CD4-positive, alpha-beta T cell treated with Interleukin-17A for 4 hours (primary cell): ENCODE results near the gene ZNF362.

Experiments used
- DNase-seq: peaks from one replicate; pipeline ENCODE4 v3.0.0-alpha.2; 2020; ENCODE audit warnings: mixed read lengths

ZNF362 gene

DNA sequence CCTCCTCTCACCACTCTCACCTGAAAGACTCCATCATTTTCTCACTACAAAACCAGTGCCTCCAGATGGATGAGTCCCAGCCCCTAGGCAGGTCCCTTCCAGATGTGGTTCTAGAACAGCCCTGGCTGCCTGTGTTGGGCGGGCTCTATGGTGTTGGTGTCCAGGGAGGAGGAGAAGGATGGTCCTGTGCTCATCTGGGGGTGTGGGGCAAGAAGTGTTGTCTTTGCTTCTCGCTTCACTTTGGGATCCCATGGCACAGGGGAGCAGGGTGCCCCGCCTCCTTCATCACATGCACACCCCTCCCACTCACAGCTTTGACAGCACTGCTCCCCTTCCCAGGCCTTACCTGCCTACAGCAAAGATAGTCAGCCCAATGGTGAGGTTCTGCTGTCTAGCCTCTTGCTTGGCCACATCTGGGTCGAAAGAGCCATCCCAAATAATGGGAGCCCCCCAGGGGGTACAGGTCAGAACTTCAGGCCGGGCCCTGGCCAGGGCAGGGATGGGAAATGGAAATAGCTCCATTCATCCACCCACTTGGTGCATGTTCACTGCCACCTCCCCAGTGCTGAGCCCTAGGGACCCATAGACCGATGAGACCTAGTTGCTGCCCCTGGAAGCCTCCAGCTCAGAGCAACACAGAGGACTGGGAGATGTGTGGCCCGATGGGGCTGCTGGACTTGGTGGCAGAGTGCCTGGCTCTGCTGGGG is 55.6 kb downstream of the ZNF362 start:
- no peak for DNase-seq

DNA sequence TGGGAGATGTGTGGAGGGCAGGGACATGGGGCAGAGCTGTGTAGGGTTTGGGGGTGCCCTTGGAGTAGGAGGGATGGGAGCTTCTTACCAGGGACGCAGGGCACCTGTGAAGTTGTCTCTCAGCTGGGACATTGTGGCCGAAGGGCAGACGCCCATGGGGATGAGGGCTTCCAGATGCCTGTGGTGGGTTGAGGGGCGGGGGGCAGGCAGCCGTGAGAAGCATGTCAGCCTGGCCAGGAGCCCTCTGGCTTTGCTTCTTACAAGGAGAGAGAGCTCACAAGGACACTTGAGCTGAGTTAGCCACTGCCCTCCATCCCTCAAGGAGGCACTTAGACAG is 56.1 kb downstream of the ZNF362 start:
- DNase-seq = no peak

DNA sequence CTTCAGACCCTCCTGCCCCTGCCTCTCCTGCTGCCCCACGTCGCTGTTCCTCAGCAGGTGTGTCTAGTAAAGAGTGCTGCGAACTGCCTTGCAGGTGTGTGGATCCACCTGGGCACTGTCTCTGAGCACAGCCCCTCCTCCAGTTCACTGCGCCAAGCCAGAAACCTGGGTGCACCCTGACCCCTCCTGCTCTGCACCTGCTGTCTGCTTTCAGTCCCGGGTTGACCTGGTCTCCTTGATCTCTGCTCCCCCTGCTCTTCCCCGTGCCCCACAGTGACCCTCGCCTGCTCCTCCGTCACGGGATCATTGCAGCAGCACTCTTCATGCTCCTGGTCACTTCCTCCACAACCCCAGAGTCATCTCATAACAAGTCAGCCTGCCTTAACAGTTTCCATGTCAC is 58.1 kb downstream of the ZNF362 start:
- no peak for DNase-seq

GRCh38 chr1:33316601-33317000 is 60.3 kb downstream of the ZNF362 start:
- DNase-seq = no peak

DNA sequence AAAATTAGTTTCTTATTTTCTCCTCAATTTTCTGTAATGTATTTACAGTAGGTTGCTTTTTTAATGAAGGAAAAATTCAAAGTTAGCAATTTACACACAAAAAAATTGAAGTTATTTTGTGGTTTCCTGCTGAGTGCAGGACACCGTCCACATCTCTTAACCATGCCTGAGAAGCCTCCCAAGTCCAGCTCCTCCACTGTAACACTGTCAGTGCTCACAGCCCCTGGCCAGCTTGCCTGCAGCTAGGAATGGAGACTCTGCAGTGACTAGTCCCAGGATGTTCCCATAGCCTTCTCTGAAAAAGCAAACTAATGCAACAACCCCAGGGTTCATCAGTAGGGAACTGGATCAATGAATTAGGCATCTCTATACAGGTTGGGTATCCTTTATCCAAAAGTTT is 61.1 kb downstream of the ZNF362 start:
- DNase-seq = no peak

DNA sequence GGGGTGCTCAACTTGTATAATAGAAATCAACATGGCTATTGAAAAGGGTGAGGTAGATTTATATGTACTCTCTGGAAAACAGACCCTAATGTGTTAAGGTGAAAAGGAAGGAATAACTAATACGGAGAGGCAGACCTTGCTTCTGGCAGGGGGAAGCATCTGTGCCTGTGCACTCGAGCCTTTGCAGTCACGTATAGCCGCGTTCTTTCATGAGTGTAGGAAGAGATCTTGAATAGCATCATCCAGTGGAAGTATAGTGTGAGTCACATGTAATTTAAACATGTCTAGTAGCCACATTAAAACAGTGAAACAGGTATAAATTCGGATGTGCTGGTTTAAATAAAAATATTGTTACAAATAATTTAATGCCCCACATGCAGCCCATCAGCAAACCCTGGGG is 61.7 kb downstream of the ZNF362 start:
- DNase-seq = no peak

DNA sequence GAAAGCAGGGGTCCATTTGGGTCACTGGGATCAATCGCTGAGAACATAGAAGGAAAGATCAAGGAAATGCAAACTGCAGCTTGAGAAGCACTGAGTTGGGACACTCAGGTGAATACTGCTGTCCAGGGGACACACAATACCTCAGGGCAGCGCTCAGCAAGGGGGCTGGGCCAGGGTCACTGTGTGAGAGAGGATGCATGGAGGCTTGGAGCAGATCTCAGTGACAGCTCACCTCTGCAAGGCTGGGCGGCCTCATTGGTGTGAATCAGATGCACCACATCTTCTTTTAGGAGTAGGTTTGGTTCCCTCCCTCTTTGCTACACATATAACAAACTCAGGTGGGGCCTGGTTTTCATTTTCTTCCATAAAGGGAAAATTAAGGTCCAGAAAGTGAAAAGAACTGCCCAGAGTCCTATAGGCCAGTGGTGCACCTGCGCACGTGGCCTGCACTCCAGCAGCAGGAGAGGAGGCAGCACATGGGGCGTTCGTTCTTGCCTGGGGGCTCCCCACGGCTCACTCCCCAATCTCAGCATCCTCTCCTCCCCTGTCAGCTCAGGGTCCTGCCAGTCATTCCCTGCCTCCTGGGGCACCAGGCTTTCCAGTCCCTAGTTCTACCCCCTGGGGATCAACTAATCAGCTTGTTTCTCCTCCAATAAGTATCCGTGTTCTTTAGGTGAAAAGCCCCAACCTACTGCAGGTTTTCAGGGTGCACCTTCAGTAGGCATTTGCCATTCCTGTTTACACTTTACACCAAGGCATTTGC is 63.1 kb downstream of the ZNF362 start:
- no peak for DNase-seq

DNA sequence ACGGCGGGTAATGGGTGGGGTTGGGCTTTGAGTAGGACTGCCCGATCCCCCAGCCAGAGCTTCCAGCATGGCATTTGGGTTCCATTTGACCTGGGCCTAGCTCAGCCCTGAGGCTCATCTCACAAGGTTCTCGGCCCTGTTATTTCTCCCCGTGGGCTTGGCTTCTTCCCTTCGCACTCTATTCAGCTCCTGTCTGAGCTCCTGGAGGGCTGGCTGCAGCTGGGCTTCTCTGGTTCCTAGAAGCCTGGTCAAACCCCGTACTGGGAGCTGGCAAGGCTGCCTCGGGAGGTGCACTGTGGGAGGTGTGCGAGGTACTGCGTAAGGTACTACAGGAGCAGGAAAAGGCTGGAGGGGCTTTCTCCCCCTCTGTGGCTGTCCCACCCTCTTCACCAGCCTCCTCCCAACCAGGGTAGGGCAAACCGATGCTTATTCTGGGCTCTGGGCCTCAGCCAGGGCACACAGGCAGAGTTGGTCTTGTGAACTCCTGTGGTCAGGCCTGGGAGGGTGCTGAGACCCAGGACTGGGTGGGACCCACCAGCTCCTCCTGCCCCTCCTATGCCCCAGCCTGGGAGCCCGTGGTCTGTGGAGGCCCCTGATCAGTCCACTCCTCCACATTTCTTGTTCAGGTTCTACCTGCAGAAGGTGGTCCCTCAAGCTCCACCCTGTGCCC is 63.8 kb downstream of the ZNF362 start:
- no peak for DNase-seq

DNA sequence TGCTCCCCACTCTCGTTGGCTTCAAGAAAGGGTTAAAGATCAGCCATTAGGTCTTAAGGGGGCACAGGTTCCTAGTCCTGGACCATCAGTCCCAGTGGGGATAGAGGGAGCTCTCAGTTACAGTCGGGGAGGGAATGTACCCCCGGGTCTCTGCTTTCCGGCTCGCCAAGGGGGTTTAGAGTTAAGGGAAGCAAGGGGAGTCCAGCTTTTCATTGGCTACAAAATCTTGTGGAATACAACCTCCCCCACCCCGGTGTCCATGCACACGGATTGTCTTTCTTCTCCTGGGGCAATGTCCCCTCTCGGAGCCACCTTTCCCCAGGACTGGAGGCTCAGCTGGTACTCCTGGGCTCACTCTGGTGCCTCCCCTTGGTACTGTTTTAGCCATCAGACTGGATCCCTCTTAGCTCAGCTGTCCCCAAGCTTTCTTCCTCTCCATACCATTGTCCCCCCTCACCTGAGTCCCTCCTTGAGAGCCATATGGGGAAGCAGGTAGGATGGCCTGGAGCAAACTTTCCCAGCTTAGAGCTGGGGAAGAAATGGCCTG is 64.4 kb downstream of the ZNF362 start, which contains the start of gene A3GALT2:
A3GALT2 (minus strand) TSS at position 480 of the 547 bp plus-strand sequence; CDS start at position 480, 0 bp downstream.
- DNase-seq = no peak

DNA sequence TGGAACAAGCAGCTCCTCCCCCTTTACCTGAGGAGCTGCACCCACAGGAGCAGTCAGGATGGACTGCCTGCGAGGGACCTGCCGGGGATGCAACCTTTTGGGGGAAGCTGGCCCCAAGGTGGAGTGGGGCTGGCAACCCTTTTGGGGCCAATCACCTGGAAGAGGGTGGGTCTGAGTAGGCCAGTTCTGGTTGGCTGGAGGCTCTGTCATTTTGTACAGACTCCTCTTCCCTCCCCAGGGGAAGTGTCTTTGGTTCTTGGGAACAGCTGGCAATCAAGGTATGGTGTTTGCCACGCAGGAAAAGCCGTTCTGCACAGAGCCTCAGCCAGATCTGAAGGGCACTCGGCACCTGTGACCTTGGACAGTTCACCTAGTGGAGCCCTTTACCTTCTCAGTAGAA is 64.9 kb downstream of the ZNF362 start:
- DNase-seq = no peak

DNA sequence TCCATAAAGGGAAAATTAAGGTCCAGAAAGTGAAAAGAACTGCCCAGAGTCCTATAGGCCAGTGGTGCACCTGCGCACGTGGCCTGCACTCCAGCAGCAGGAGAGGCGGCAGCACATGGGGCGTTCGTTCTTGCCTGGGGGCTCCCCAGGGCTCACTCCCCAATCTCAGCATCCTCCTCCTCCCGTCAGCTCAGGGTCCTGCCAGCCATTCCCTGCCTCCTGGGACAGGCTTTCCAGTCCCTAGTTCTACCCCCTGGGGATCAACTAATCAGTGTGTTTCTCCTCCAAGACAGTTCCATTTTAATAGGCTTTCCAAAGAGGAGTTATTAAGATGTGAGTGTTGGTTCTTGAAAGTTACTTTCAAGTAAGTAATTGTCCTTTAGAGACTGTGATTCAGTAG is 65.8 kb downstream of the ZNF362 start:
- DNase-seq = no peak

- DNase-seq = no peak
These were observed 66.7 kb downstream of the ZNF362 start for GRCh38 chr1:33322870-33323585.

DNA sequence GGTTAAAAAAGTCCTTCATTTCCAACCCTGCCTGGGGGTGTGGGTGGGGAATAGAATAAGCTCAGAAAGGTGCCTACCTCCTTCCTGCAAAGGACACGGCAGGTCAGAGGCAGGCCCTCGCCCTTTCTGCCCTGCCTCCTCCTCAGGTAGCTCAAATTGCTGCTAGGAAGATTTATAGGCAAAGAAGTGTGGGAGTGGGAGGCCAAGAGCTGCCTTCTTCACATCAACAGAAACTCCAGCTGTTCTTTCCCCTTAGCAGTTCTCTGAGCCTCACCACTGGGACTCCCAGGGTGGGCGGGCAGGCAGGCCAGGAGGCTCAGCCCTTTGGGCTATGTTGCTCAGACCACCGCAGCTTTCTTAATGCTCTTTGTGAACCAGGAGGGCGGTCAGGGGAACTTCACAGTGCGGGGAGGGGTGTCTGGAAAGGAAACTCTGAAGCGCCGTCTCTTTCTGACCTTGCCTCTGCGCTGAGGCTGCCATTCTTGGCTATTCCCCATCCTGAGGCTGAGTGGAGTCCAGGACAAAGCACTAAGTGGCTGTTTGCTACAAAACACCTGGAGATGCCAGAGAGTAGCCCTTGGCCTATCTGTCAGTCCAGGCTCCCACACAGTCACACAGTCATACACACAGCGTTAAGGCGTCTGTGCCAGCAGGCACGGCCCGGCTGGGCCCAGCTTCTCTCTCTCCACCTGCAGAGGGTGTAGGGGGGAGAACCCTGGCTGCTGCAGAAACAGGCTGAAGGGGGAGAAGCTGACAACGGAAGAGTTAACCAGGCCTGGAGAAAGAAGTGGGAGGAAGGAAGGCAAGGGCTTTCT is 67.6 kb downstream of the ZNF362 start:
- DNase-seq = no peak

DNA sequence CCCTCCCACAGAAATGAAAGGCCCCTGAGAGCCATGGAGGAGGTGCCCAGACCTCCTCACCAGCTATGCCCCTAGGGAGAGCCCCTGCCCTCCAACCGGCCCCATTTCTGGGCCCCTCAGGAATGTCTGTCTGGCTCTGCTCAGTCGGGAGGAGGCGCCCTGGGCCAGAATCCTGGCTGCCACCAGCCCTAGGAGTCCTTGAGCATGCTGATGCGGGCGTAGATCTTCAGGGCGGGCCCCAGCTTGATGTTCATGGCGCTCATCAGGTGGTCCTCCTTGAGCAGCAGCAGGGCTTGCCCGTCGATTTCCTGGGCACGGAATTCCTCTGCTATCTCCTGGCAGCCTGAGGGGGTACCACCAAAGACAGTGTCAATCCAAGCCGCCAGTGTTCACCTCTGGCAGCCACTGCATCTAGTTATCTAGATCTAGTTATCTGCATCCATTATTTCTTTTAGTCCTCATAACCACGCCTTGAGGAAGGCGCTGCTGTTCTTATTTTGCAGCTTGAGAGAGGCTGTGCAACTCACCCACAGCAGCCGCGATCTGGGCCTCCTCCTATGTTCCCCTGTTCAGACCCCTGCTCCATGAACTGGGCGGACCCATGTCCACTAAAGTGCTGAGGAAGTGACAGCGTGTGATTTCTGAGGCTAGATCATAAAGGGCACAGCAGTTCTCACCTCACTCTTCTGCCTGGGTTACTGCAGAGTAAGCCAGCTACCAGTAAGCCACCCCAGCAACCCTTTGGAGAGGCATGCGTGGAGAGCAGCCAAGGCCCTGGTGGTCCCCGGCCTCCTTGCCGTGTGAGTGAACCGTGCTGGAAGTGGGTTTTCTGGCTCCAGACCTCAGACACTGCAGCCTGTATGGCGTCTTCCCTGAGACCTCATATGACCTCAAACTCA is 68.6 kb downstream of the ZNF362 start:
- no peak for DNase-seq

DNA sequence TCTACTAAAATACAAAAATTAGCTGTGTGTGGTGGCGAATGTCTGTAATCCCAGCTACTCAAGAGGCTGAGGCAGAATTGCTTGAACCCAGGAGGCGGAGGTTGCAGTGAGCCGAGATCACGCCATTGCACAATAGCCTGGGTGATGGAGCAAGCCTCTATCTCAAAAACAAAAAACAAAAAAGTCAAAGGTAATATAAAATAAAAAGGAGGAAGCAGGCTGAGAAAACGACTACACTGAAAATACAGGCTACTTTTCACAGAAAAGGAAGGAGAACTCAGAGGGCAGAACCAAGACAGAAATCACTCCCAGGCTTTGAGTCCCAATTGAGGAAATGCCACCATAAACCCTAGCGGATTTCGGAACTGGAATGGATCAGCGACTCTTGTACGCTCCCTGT is 70.5 kb downstream of the ZNF362 start:
- DNase-seq = no peak

DNA sequence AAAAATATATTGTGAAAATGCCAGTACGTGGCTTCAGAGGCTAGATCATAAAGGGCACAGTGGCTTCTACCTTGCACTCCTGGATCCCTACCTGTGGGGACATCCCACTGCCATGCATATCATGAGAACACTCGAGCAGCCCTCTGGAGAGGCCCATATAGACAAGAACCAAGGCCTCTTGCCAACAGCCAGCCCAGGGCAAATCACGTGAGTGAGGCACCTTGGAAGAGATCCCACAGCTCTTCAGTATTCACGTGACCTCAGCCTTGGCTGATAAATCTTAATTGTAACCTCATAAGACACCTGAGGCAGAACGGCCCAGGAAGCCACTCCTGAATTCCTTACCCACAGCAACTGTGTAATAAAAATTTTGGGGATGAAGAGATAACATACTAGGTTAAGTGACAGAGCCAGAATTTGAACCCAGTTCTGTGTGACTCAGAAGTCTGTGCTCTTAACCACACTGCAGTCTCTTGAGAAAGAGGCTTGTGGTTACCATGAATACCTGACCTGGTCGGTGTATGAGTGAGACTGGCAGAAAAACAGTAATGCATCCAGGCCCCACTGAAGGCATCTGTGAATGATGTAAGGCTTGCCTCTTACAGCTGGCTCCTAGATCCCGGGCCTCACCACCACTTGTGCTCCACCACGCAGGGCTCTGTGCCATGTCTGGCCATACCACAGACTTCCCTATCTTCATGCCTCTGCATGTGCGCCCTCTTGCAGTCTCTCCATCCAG is 71.5 kb downstream of the ZNF362 start:
- no peak for DNase-seq

GRCh38 chr1:33328817-33329216 is 72.5 kb downstream of the ZNF362 start:
- no peak for DNase-seq

- no peak for DNase-seq
These were observed 73.5 kb downstream of the ZNF362 start for GRCh38 chr1:33329600-33330305.

GRCh38 chr1:33330361-33330890 is 74.1 kb downstream of the ZNF362 start:
- no peak for DNase-seq
